GM12801 (cell line): ENCODE results near the gene CDK1.

ENCODE experiments used
- CTCF ChIP-seq: IDR thresholded peaks from one replicate; pipeline ENCODE4 v1.5.1; 2011; ENCODE audit warnings: control low read depth; ENCODE audit not compliant: insufficient read length; ENCODE audit errors: extremely low read depth

CDK1 gene

GRCh38 chr10:60842694-60843093 is 64.4 kb downstream of the CDK1 start:
- TF ChIP-seq CTCF, result no peak
